HG02759 (cell line): ENCODE data around the gene CLIC4.

ENCODE experiments used
- ATAC-seq: cut with Tn5 transposase; IDR thresholded peaks from one replicate; pipeline ENCODE4 v1.9.1; 2021; ENCODE audit warnings: mild to moderate bottlenecking, moderate library complexity; ENCODE audit not compliant: unreplicated experiment

Gene CLIC4

GRCh38 chr1:24855474-24855873 is 110.2 kb downstream of the CLIC4 start:
- ATAC-seq: no peak

- no peak for ATAC-seq
Observed at GRCh38 chr1:24856787-24857506, 111.7 kb downstream of the CLIC4 start.

GRCh38 chr1:24857507-24858133 is 112.4 kb downstream of the CLIC4 start:
- no peak for ATAC-seq

- no peak for ATAC-seq
Observed at GRCh38 chr1:24858277-24858676, 113.0 kb downstream of the CLIC4 start.

GRCh38 chr1:24859063-24860010 is 114.1 kb downstream of the CLIC4 start:
- no peak for ATAC-seq

- no peak for ATAC-seq
Observed at GRCh38 chr1:24860841-24861240, 115.6 kb downstream of the CLIC4 start.

- no peak for ATAC-seq
Observed at GRCh38 chr1:24861821-24862727, 116.8 kb downstream of the CLIC4 start.

GRCh38 chr1:24862775-24863483 is 117.7 kb downstream of the CLIC4 start:
- no peak for ATAC-seq

GRCh38 chr1:24864370-24864777 is 119.1 kb downstream of the CLIC4 start:
- no peak for ATAC-seq

- no peak for ATAC-seq
Observed at GRCh38 chr1:24865168-24865567, 119.9 kb downstream of the CLIC4 start.

GRCh38 chr1:24865587-24865986 is 120.3 kb downstream of the CLIC4 start:
- no peak for ATAC-seq

GRCh38 chr1:24866211-24867083 is 121.2 kb downstream of the CLIC4 start:
- no peak for ATAC-seq

GRCh38 chr1:24867084-24867870 is 122.0 kb downstream of the CLIC4 start:
- ATAC-seq: no peak

- no peak for ATAC-seq
Observed at GRCh38 chr1:24868016-24868875, 123.0 kb downstream of the CLIC4 start.

- ATAC-seq: no peak
Observed at GRCh38 chr1:24870551-24871195, 125.4 kb downstream of the CLIC4 start.

GRCh38 chr1:24871306-24871901 is 126.2 kb downstream of the CLIC4 start:
- no peak for ATAC-seq
